ENCODE data around the gene TTYH1. TPM values are rescaled to one million over a fixed set of nuclear protein-coding genes. Genes with fewer than 3 reads are reported as not detected.

TTYH1 gene
- total and polyA plus RNA-seq, 9 donors = 0.25 to 34.2 (median 1.8) TPM

- no peaks in the 10 kb centered on the region for H3K9me3 ChIP-seq
- DNase-seq = no peak
- H3K4me1 ChIP-seq (ENCODE audit: insufficient read depth) = no peaks in the 10 kb centered on the region
- no peaks in the 10 kb centered on the region for H3K36me3 ChIP-seq
- H3K27me3 ChIP-seq = no peaks in the 10 kb centered on the region
- no peak overlapping the region for H3K27ac ChIP-seq
- WGBS, 3 donors = 85 to 87% (median 85%) methylated on average over 47 to 51 of the region's 51 CpGs
- intact Hi-C loops (cut with DNase I) = no loop called here
- TF ChIP-seq CTCF (IDR thresholded peaks at IDR 0.05) = no peak
- no peak for TF ChIP-seq EP300 (IDR thresholded peaks at IDR 0.05)
- no peak for TF ChIP-seq POLR2A (IDR thresholded peaks at IDR 0.05)
- no peak overlapping the region for H3K4me3 ChIP-seq
These were observed 41.4 kb downstream of the TTYH1 start for GRCh38 chr19:54456423-54457373.

GRCh38 chr19:54457773-54458647 lies 42.7 kb downstream of the TTYH1 start:
- Histone ChIP-seq H3K4me1 (ENCODE audit: insufficient read depth) (peaks cover 7% of the 10 kb centered on the region), H3K27me3 (no peaks in the 10 kb centered on the region), H3K9me3 (no peaks in the 10 kb centered on the region), H3K36me3 (no peaks in the 10 kb centered on the region), H3K27ac (no peak overlapping the region), H3K4me3 (no peak overlapping the region)
- TF ChIP-seq CTCF (IDR thresholded peaks at IDR 0.05) (no peak), POLR2A (IDR thresholded peaks at IDR 0.05) (no peak), EP300 (IDR thresholded peaks at IDR 0.05) (no peak)
- DNase-seq = no peak
- WGBS, 3 donors = 82 to 89% (median 84%) methylated on average over 42 of the region's 42 CpGs
- intact Hi-C loops (cut with DNase I) = no loop called here

GRCh38 chr19:54458648-54459281 lies 43.5 kb downstream of the TTYH1 start:
- intact Hi-C loops (cut with DNase I) = no loop called here
- H3K36me3 ChIP-seq = no peaks in the 10 kb centered on the region
- no peaks in the 10 kb centered on the region for H3K9me3 ChIP-seq
- H3K27ac ChIP-seq = no peak overlapping the region
- no peaks in the 10 kb centered on the region for H3K27me3 ChIP-seq
- no peak overlapping the region for H3K4me3 ChIP-seq
- H3K4me1 ChIP-seq (ENCODE audit: insufficient read depth) = peaks cover 7% of the 10 kb centered on the region
- 78 to 84% (median 81%) methylated on average over 11 of the region's 11 CpGs for WGBS, 3 donors
- DNase-seq = peak in 3 of 5 donors; percentile 41 to 46 (median 42)
- TF ChIP-seq CTCF (IDR thresholded peaks at IDR 0.05) (no peak), POLR2A (IDR thresholded peaks at IDR 0.05) (no peak), EP300 (IDR thresholded peaks at IDR 0.05) (no peak)
